ENCODE measurements around the gene ALS2. TPM values are rescaled to one million over a fixed set of nuclear protein-coding genes. Genes with fewer than 3 reads are reported as not detected.

Gene ALS2
- polyA plus RNA-seq, 4 donors: 8.4 to 34.0 (median 10.8) TPM

GRCh38 chr2:201758873-201759272 is 21.9 kb downstream of the ALS2 start:
- DNase-seq (no peak), FAIRE-seq (no peak)
- Histone ChIP-seq H3K4me1 (ENCODE audit: control insufficient read depth in 3 of 3, insufficient read depth in 2 of 3, low read depth in 1 of 3, low read length in 2 of 3) (peaks cover 0 to 12% (median 0%) of the 10 kb centered on the region in 3 donors), H3K9me3 (ENCODE audit: control insufficient read depth in 2 of 2, insufficient read depth in 1 of 2, low read depth in 1 of 2, low read length in 1 of 2) (no peaks in the 10 kb centered on the region), H3K27me3 (ENCODE audit: control insufficient read depth in 3 of 3, insufficient read depth in 3 of 3, low read length in 3 of 3) (no peaks in the 10 kb centered on the region), H3K27ac (ENCODE audit: low read depth in 1 of 3, low read length in 2 of 3) (no peak overlapping the region), H3K36me3 (ENCODE audit: control insufficient read depth in 3 of 3, insufficient read depth in 2 of 3, low read depth in 1 of 3, low read length in 3 of 3) (peaks cover 2 to 30% (median 9%) of the 10 kb centered on the region in 3 donors), H3K4me3 (ENCODE audit: low read depth in 1 of 3, low read length in 3 of 3) (no peak overlapping the region)
- WGBS, 3 donors: 20 to 61% (median 44%) methylated on average over 3 of the region's 3 CpGs

- FAIRE-seq: no peak
- H3K9me3 ChIP-seq (ENCODE audit: control insufficient read depth in 2 of 2, insufficient read depth in 1 of 2, low read depth in 1 of 2, low read length in 1 of 2): no peaks in the 10 kb centered on the region
Measured at GRCh38 chr2:201758234-201758633, 22.5 kb downstream of the ALS2 start.

GRCh38 chr2:201754717-201755415 is 25.9 kb downstream of the ALS2 start:
- Histone ChIP-seq H3K4me1 (ENCODE audit: control insufficient read depth in 3 of 3, insufficient read depth in 2 of 3, low read depth in 1 of 3, low read length in 2 of 3) (peaks cover 0 to 12% (median 0%) of the 10 kb centered on the region in 3 donors), H3K4me3 (ENCODE audit: low read depth in 1 of 3, low read length in 3 of 3) (no peak overlapping the region), H3K36me3 (ENCODE audit: control insufficient read depth in 3 of 3, insufficient read depth in 2 of 3, low read depth in 1 of 3, low read length in 3 of 3) (peaks cover 0 to 9% (median 2%) of the 10 kb centered on the region in 3 donors), H3K27me3 (ENCODE audit: control insufficient read depth in 3 of 3, insufficient read depth in 3 of 3, low read length in 3 of 3) (no peaks in the 10 kb centered on the region), H3K27ac (ENCODE audit: low read depth in 1 of 3, low read length in 2 of 3) (no peak overlapping the region), H3K9me3 (ENCODE audit: control insufficient read depth in 2 of 2, insufficient read depth in 1 of 2, low read depth in 1 of 2, low read length in 1 of 2) (no peaks in the 10 kb centered on the region)
- no peak for DNase-seq
- 93 to 99% (median 98%) methylated on average over 6 of the region's 6 CpGs for WGBS, 3 donors
- FAIRE-seq: no peak

More at GRCh38 chr2:201758234-201758633, 22.5 kb downstream of the ALS2 start:
- Histone ChIP-seq H3K4me1 (ENCODE audit: control insufficient read depth in 3 of 3, insufficient read depth in 2 of 3, low read depth in 1 of 3, low read length in 2 of 3) (peaks cover 0 to 12% (median 0%) of the 10 kb centered on the region in 3 donors), H3K36me3 (ENCODE audit: control insufficient read depth in 3 of 3, insufficient read depth in 2 of 3, low read depth in 1 of 3, low read length in 3 of 3) (peaks cover 2 to 28% (median 9%) of the 10 kb centered on the region in 3 donors), H3K27ac (ENCODE audit: low read depth in 1 of 3, low read length in 2 of 3) (peak overlapping the region in 1 of 3 donors; percentile 28), H3K27me3 (ENCODE audit: control insufficient read depth in 3 of 3, insufficient read depth in 3 of 3, low read length in 3 of 3) (no peaks in the 10 kb centered on the region), H3K4me3 (ENCODE audit: low read depth in 1 of 3, low read length in 3 of 3) (no peak overlapping the region)
- peak; percentile 64 to 66 for DNase-seq
- WGBS, 3 donors: 0 to 35% (median 3%) methylated on average over 1 of the region's 1 CpG

DNA sequence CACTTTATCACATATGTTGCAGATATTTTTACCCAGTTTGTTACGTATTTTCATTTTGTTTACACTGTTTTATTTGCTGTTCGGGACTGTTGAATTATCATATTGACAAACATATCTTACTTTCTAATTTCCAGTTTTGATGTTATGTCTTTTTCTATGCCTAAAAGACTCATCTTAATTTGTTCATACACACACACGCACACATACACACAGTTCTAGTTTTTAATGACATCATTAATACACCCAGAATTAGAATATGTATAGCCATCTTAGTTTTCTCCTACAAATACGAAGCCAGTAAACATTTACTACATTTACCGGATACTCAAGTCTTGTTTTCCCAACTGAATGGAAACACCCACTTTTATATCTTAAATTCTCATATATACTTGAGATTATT is 29.2 kb downstream of the ALS2 start:
- H3K4me3 ChIP-seq (ENCODE audit: low read depth in 1 of 3, low read length in 3 of 3): no peak overlapping the region
- no peak for DNase-seq
- peaks cover 0 to 5% (median 2%) of the 10 kb centered on the region in 3 donors for H3K36me3 ChIP-seq (ENCODE audit: control insufficient read depth in 3 of 3, insufficient read depth in 2 of 3, low read depth in 1 of 3, low read length in 3 of 3)
- 75 to 89% (median 77%) methylated on average over 5 of the region's 5 CpGs for WGBS, 3 donors
- no peaks in the 10 kb centered on the region for H3K9me3 ChIP-seq (ENCODE audit: control insufficient read depth in 2 of 2, insufficient read depth in 1 of 2, low read depth in 1 of 2, low read length in 1 of 2)
- no peaks in the 10 kb centered on the region for H3K27me3 ChIP-seq (ENCODE audit: control insufficient read depth in 3 of 3, insufficient read depth in 3 of 3, low read length in 3 of 3)
- H3K4me1 ChIP-seq (ENCODE audit: control insufficient read depth in 3 of 3, insufficient read depth in 2 of 3, low read depth in 1 of 3, low read length in 2 of 3): peaks cover 0 to 5% (median 0%) of the 10 kb centered on the region in 3 donors
- no peak for FAIRE-seq
- no peak overlapping the region for H3K27ac ChIP-seq (ENCODE audit: low read depth in 1 of 3, low read length in 2 of 3)

DNA sequence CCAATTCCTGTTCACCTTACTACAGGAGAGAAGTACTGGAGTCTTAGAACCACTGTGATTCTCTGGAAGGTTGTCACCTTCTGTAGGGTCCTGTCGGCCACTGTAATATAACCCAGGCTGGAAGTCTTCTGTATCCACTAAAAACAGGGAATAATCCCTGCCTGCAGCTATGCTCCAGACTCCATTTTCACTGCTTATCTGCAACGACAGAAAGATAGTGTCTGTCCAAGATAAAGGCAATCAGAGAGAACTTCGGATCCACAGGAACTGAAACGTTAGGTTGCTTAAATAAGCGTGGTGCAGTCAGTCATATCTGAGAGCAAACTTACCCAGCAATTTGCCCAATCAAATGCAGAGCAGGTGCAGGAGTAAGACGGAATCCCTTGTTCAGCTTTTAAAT is 34.2 kb downstream of the ALS2 start:
- 35 to 71% (median 52%) methylated on average over 6 of the region's 6 CpGs for WGBS, 3 donors
- peaks cover 0 to 5% (median 0%) of the 10 kb centered on the region in 3 donors for H3K4me1 ChIP-seq (ENCODE audit: control insufficient read depth in 3 of 3, insufficient read depth in 2 of 3, low read depth in 1 of 3, low read length in 2 of 3)
- peaks cover 11 to 14% (median 11%) of the 10 kb centered on the region in 3 donors for H3K36me3 ChIP-seq (ENCODE audit: control insufficient read depth in 3 of 3, insufficient read depth in 2 of 3, low read depth in 1 of 3, low read length in 3 of 3)
- no peak overlapping the region for H3K27ac ChIP-seq (ENCODE audit: low read depth in 1 of 3, low read length in 2 of 3)
- no peak overlapping the region for H3K4me3 ChIP-seq (ENCODE audit: low read depth in 1 of 3, low read length in 3 of 3)
- DNase-seq (peak in 1 of 2 donors; percentile 6), FAIRE-seq (no peak)
- no peaks in the 10 kb centered on the region for H3K9me3 ChIP-seq (ENCODE audit: control insufficient read depth in 2 of 2, insufficient read depth in 1 of 2, low read depth in 1 of 2, low read length in 1 of 2)
- no peaks in the 10 kb centered on the region for H3K27me3 ChIP-seq (ENCODE audit: control insufficient read depth in 3 of 3, insufficient read depth in 3 of 3, low read length in 3 of 3)

DNA sequence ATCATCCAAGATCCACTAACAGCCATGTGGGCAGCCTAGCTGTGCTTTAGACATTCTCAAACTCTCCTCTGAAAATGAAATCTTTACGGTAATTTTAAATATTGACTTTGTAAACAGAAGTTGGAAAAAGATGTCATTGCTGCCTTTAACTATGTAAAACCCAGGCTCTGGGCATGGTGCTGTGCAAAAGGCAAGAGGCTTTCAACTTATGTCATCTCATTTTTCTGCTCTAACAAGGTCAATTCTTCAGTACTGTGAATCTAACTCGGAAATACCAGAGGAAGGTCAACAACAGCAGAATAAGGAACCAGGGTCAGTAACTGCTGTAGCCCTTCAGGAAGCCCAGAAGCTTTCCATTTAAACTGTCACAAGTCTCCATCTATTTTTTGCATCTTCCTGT is 45.2 kb downstream of the ALS2 start:
- DNase-seq (no peak), FAIRE-seq (no peak)
- WGBS, 3 donors: 78 to 88% (median 86%) methylated on average over 2 of the region's 2 CpGs

GRCh38 chr2:201734111-201734510 is 46.6 kb downstream of the ALS2 start:
- no peaks in the 10 kb centered on the region for H3K9me3 ChIP-seq (ENCODE audit: control insufficient read depth in 2 of 2, insufficient read depth in 1 of 2, low read depth in 1 of 2, low read length in 1 of 2)
- WGBS, 3 donors: 86 to 89% (median 87%) methylated on average over 4 of the region's 4 CpGs
- no peak overlapping the region for H3K27ac ChIP-seq (ENCODE audit: low read depth in 1 of 3, low read length in 2 of 3)
- no peak overlapping the region for H3K4me3 ChIP-seq (ENCODE audit: low read depth in 1 of 3, low read length in 3 of 3)
- no peak for DNase-seq
- H3K4me1 ChIP-seq (ENCODE audit: control insufficient read depth in 3 of 3, insufficient read depth in 2 of 3, low read depth in 1 of 3, low read length in 2 of 3): no peaks in the 10 kb centered on the region
- FAIRE-seq: no peak
- no peaks in the 10 kb centered on the region for H3K27me3 ChIP-seq (ENCODE audit: control insufficient read depth in 3 of 3, insufficient read depth in 3 of 3, low read length in 3 of 3)
- H3K36me3 ChIP-seq (ENCODE audit: control insufficient read depth in 3 of 3, insufficient read depth in 2 of 3, low read depth in 1 of 3, low read length in 3 of 3): peaks cover 4 to 14% (median 11%) of the 10 kb centered on the region in 3 donors

More for the DNA sequence above, 45.2 kb downstream of the ALS2 start:
- Histone ChIP-seq H3K36me3 (ENCODE audit: control insufficient read depth in 3 of 3, insufficient read depth in 2 of 3, low read depth in 1 of 3, low read length in 3 of 3) (peaks cover 4 to 14% (median 13%) of the 10 kb centered on the region in 3 donors), H3K9me3 (ENCODE audit: control insufficient read depth in 2 of 2, insufficient read depth in 1 of 2, low read depth in 1 of 2, low read length in 1 of 2) (no peaks in the 10 kb centered on the region), H3K4me3 (ENCODE audit: low read depth in 1 of 3, low read length in 3 of 3) (no peak overlapping the region), H3K4me1 (ENCODE audit: control insufficient read depth in 3 of 3, insufficient read depth in 2 of 3, low read depth in 1 of 3, low read length in 2 of 3) (no peaks in the 10 kb centered on the region), H3K27ac (ENCODE audit: low read depth in 1 of 3, low read length in 2 of 3) (no peak overlapping the region), H3K27me3 (ENCODE audit: control insufficient read depth in 3 of 3, insufficient read depth in 3 of 3, low read length in 3 of 3) (no peaks in the 10 kb centered on the region)

- Histone ChIP-seq H3K36me3 (ENCODE audit: control insufficient read depth in 3 of 3, insufficient read depth in 2 of 3, low read depth in 1 of 3, low read length in 3 of 3) (peaks cover 4 to 13% (median 11%) of the 10 kb centered on the region in 3 donors), H3K27ac (ENCODE audit: low read depth in 1 of 3, low read length in 2 of 3) (no peak overlapping the region), H3K27me3 (ENCODE audit: control insufficient read depth in 3 of 3, insufficient read depth in 3 of 3, low read length in 3 of 3) (no peaks in the 10 kb centered on the region), H3K9me3 (ENCODE audit: control insufficient read depth in 2 of 2, insufficient read depth in 1 of 2, low read depth in 1 of 2, low read length in 1 of 2) (no peaks in the 10 kb centered on the region), H3K4me3 (ENCODE audit: low read depth in 1 of 3, low read length in 3 of 3) (no peak overlapping the region), H3K4me1 (ENCODE audit: control insufficient read depth in 3 of 3, insufficient read depth in 2 of 3, low read depth in 1 of 3, low read length in 2 of 3) (no peaks in the 10 kb centered on the region)
- DNase-seq: no peak
- FAIRE-seq: no peak
- 68 to 80% (median 76%) methylated on average over 1 of the region's 1 CpG for WGBS, 3 donors
Measured at GRCh38 chr2:201733544-201733943, 47.2 kb downstream of the ALS2 start.

Measured in small intestine (tissue), 7 donors.